Measurements from ENCODE around the gene EPHA2.

DNA sequence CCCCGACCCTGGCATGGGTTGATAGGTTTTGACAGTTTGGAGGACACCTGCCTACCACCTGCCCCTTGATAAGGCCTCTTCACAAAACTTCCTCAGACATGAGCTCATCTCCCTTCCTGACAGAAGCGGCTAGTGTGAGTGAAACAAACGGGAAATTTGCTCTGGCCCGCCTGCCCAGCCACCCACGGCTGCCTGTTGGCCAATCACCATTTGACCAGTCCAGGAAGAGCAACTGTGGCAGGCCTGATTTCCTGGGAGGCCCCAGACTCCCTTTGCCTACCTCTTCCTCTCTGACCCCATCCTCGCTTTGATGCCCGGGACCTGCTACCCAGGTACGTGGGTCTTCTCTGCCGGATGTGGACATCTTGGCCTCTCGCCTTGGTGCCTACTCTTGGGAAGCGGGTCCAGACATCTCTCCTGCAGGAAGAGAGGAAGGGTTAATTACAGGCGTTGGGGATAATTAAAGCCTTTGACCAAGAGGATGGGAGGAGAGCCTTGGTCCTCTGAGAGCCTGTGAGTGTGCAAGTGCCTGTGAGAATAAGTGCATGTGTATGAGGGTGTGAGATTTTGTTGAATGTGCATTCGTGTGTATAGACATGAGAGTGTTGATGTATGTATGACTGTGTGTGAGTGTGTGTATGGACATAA, 1.1 kb upstream of the EPHA2 start:
- TF ChIP-seq, protein P1, sequence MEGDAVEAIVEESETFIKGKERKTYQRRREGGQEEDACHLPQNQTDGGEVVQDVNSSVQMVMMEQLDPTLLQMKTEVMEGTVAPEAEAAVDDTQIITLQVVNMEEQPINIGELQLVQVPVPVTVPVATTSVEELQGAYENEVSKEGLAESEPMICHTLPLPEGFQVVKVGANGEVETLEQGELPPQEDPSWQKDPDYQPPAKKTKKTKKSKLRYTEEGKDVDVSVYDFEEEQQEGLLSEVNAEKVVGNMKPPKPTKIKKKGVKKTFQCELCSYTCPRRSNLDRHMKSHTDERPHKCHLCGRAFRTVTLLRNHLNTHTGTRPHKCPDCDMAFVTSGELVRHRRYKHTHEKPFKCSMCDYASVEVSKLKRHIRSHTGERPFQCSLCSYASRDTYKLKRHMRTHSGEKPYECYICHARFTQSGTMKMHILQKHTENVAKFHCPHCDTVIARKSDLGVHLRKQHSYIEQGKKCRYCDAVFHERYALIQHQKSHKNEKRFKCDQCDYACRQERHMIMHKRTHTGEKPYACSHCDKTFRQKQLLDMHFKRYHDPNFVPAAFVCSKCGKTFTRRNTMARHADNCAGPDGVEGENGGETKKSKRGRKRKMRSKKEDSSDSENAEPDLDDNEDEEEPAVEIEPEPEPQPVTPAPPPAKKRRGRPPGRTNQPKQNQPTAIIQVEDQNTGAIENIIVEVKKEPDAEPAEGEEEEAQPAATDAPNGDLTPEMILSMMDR (IDR thresholded peaks at IDR 0.05): no peak
- TF ChIP-seq POLR2A (IDR thresholded peaks at IDR 0.05): no peak

Measured in tibial nerve (tissue), 3 donors.